Naive thymus-derived CD4-positive, alpha-beta T cell (primary cell): ENCODE measurements around the gene SYT9. TPM values are rescaled to one million over a fixed set of nuclear protein-coding genes. Genes with fewer than 3 reads are reported as not detected.
A peak's percentile ranks its signal among the peaks of the same experiment; 100 is the strongest.

Experiments
- ATAC-seq: fragments of 150-1000 bp; cut with Tn5 transposase; 2 replicates; pipeline ENCODE4 v1.10.0; 2021; ENCODE audit warnings: mild to moderate bottlenecking, moderate library complexity
- CTCF ChIA-PET: fragments of 350-600 bp; sonication (Branson Sonifier 250); formaldehyde crosslinking; loops from one replicate; lab custom pipeline; 2021; ENCODE audit warnings: antibody characterized with exemption; lab: Charles Lee
- POLR2A ChIA-PET: fragments of 350-600 bp; sonication (Branson Sonifier 250); formaldehyde crosslinking; loops from one replicate; lab custom pipeline; 2021; ENCODE audit warnings: antibody characterized with exemption, inconsistent platforms; lab: Charles Lee
- DNase-seq, 9 donors: peaks; one replicate each; pipeline versions ENCODE4 v3.0.0 to v3.0.0-alpha.2; 2020 to 2022; ENCODE audit warnings: mixed read lengths in 1 of 9
- H3K27ac ChIP-seq: one replicate; pipeline ENCODE4 v1.7.0; 2013; ENCODE audit warnings: mild to moderate bottlenecking, low read depth, low read length, moderate library complexity
- H3K27me3 ChIP-seq, 2 donors: one replicate each; pipeline ENCODE4 v1.7.0; 2013; ENCODE audit warnings: low read length in 2 of 2, mild to moderate bottlenecking in 2 of 2, moderate library complexity in 2 of 2; ENCODE audit not compliant: control insufficient read depth in 2 of 2, insufficient read depth in 2 of 2
- H3K36me3 ChIP-seq, 3 experiments: 1 replicate in 2 of 3; 2 replicates in 1 of 3; pipeline ENCODE4 v1.7.0; 2013; ENCODE audit warnings: low read length in 3 of 3, mild to moderate bottlenecking in 3 of 3, moderate library complexity in 1 of 3; ENCODE audit not compliant: insufficient read depth in 3 of 3, control insufficient read depth in 2 of 3
- H3K4me1 ChIP-seq, 2 donors: one replicate each; pipeline ENCODE4 v1.7.0; 2013; ENCODE audit warnings: low read length in 2 of 2, mild to moderate bottlenecking in 2 of 2, moderate library complexity in 1 of 2; ENCODE audit not compliant: control insufficient read depth in 2 of 2, insufficient read depth in 2 of 2
- H3K4me3 ChIP-seq: 2 replicates; pipeline ENCODE4 v1.7.0; 2013; ENCODE audit warnings: mild to moderate bottlenecking, low read length
- H3K9me3 ChIP-seq, 3 experiments: 1 replicate in 2 of 3; 2 replicates in 1 of 3; pipeline ENCODE4 v1.7.0; 2013; ENCODE audit warnings: low read length in 3 of 3; ENCODE audit not compliant: control insufficient read depth in 2 of 3
- H3K27ac Mint-ChIP-seq, 9 donors: one replicate each; pipeline ENCODE4 v1.8.0; 2020 to 2022; ENCODE audit warnings: mixed read lengths in 9 of 9, mild to moderate bottlenecking in 8 of 9, moderate library complexity in 5 of 9, inconsistent platforms in 2 of 9
- H3K27me3 Mint-ChIP-seq, 5 donors: one replicate each; pipeline ENCODE4 v1.8.0; 2021 to 2022; ENCODE audit warnings: mixed read lengths in 5 of 5, mild to moderate bottlenecking in 1 of 5
- H3K36me3 Mint-ChIP-seq, 5 donors: one replicate each; pipeline ENCODE4 v1.8.0; 2020 to 2022; ENCODE audit warnings: mixed read lengths in 5 of 5, mild to moderate bottlenecking in 3 of 5, inconsistent platforms in 1 of 5
- H3K4me1 Mint-ChIP-seq, 7 donors: one replicate each; pipeline ENCODE4 v1.8.0; 2020 to 2022; ENCODE audit warnings: mixed read lengths in 7 of 7, mild to moderate bottlenecking in 3 of 7, inconsistent platforms in 1 of 7
- H3K4me3 Mint-ChIP-seq, 10 donors: one replicate each; pipeline ENCODE4 v1.8.0; 2020 to 2022; ENCODE audit warnings: mild to moderate bottlenecking in 10 of 10, mixed read lengths in 10 of 10, moderate library complexity in 6 of 10, inconsistent platforms in 2 of 10
- H3K9me3 Mint-ChIP-seq, 11 donors: one replicate each; pipeline ENCODE4 v1.8.0; 2020 to 2022; ENCODE audit warnings: mixed read lengths in 11 of 11, mild to moderate bottlenecking in 4 of 11, inconsistent platforms in 1 of 11, moderate library complexity in 1 of 11
- intact Hi-C, 2 donors: fragments of 100-400 bp; cut with micrococcal nuclease; formaldehyde crosslinking; loops; one replicate each; pipeline ENCODE4 v1.15.1; 2023
- polyA plus RNA-seq, 2 donors: library from polyadenylated mRNA; unstranded; fragments of 300-500 nt; fragmentation: Illumina TruSeq; gene quantifications; one replicate each; pipeline ENCODE4 v1.2.3, GENCODE V29; 2021
- total RNA-seq, 6 experiments: library from RNA in 5 of 6; stranded (reverse) in 5 of 6; gene quantifications; 1 replicate in 5 of 6; 2 replicates in 1 of 6; pipeline ENCODE4 v1.2.3 and lab custom pipeline; 2021 to 2026

The SYT9 gene
- total and polyA plus RNA-seq, 7 experiments from 2014 or later, result 0.06 to 0.10 TPM; not detected in 5

- no peaks in the 10 kb centered on the region for H3K36me3 ChIP-seq
- no peak overlapping the region for H3K4me3 ChIP-seq
- POLR2A ChIA-PET, result no interaction called here
- H3K36me3 Mint-ChIP-seq, result no peaks in the 10 kb centered on the region
- H3K27ac Mint-ChIP-seq, result no peak overlapping the region
- DNase-seq, result no peak
- intact Hi-C loops, result no loop called here
- H3K27ac ChIP-seq, result no peak overlapping the region
- H3K27me3 Mint-ChIP-seq, result peaks cover 0 to 5% (median 0%) of the 10 kb centered on the region in 5 donors
- H3K27me3 ChIP-seq, result peaks cover 0 to 3% of the 10 kb centered on the region in 2 donors
- peaks cover 0 to 3% (median 0%) of the 10 kb centered on the region in 7 donors for H3K4me1 Mint-ChIP-seq
- no peaks in the 10 kb centered on the region for H3K9me3 ChIP-seq
- H3K4me3 Mint-ChIP-seq, result no peak overlapping the region
- no peaks in the 10 kb centered on the region for H3K4me1 ChIP-seq
- H3K9me3 Mint-ChIP-seq, result no peaks in the 10 kb centered on the region
- no peak for ATAC-seq
- CTCF ChIA-PET, result no interaction called here
Measured at GRCh38 chr11:7488681-7489080, 237.0 kb downstream of the SYT9 start.

GRCh38 chr11:7489376-7489775 is 237.7 kb downstream of the SYT9 start:
- Histone ChIP-seq H3K4me3 (no peak overlapping the region), H3K27me3 (peaks cover 0 to 3% of the 10 kb centered on the region in 2 donors), H3K36me3 (no peaks in the 10 kb centered on the region), H3K9me3 (no peaks in the 10 kb centered on the region), H3K4me1 (no peaks in the 10 kb centered on the region), H3K27ac (no peak overlapping the region)
- ATAC-seq (no peak), DNase-seq (no peak)
- Mint-ChIP-seq H3K4me1 (peaks cover 0 to 5% (median 0%) of the 10 kb centered on the region in 7 donors), H3K36me3 (no peaks in the 10 kb centered on the region), H3K9me3 (no peaks in the 10 kb centered on the region), H3K4me3 (no peak overlapping the region), H3K27me3 (peaks cover 0 to 2% (median 0%) of the 10 kb centered on the region in 5 donors), H3K27ac (no peak overlapping the region)
- CTCF ChIA-PET, result no interaction called here
- POLR2A ChIA-PET, result no interaction called here
- intact Hi-C loops, result no loop called here

GRCh38 chr11:7490054-7490453 is 238.3 kb downstream of the SYT9 start:
- Mint-ChIP-seq H3K27ac (no peak overlapping the region), H3K9me3 (no peaks in the 10 kb centered on the region), H3K4me3 (no peak overlapping the region), H3K27me3 (no peaks in the 10 kb centered on the region), H3K4me1 (peaks cover 0 to 5% (median 0%) of the 10 kb centered on the region in 7 donors), H3K36me3 (peaks cover 0 to 3% (median 0%) of the 10 kb centered on the region in 5 donors)
- CTCF ChIA-PET, result interaction anchor here (0.9 to 1.0 kb wide), 2 partner anchors 22 to 50 kb away, joined by 3 read pairs; no protein-coding TSS in a partner anchor
- POLR2A ChIA-PET, result no interaction called here
- H3K27me3 ChIP-seq, result peaks cover 0 to 3% of the 10 kb centered on the region in 2 donors
- no peak overlapping the region for H3K4me3 ChIP-seq
- DNase-seq (no peak), ATAC-seq (peak; percentile 38)
- H3K4me1 ChIP-seq, result no peaks in the 10 kb centered on the region
- no peak overlapping the region for H3K27ac ChIP-seq
- H3K36me3 ChIP-seq, result no peaks in the 10 kb centered on the region
- no peaks in the 10 kb centered on the region for H3K9me3 ChIP-seq
- intact Hi-C loops, result no loop called here

GRCh38 chr11:7490535-7490934 is 238.8 kb downstream of the SYT9 start:
- Mint-ChIP-seq H3K4me1 (peaks cover 0 to 5% (median 0%) of the 10 kb centered on the region in 7 donors), H3K9me3 (no peaks in the 10 kb centered on the region), H3K4me3 (no peak overlapping the region), H3K36me3 (peaks cover 0 to 4% (median 0%) of the 10 kb centered on the region in 5 donors), H3K27me3 (no peaks in the 10 kb centered on the region), H3K27ac (no peak overlapping the region)
- Histone ChIP-seq H3K4me1 (no peaks in the 10 kb centered on the region), H3K27me3 (peaks cover 0 to 3% of the 10 kb centered on the region in 2 donors), H3K36me3 (no peaks in the 10 kb centered on the region), H3K9me3 (no peaks in the 10 kb centered on the region), H3K4me3 (no peak overlapping the region), H3K27ac (no peak overlapping the region)
- POLR2A ChIA-PET, result no interaction called here
- ATAC-seq, result no peak
- intact Hi-C loops, result no loop called here
- no peak for DNase-seq
- CTCF ChIA-PET, result interaction anchor here (0.9 to 1.0 kb wide), 2 partner anchors 22 to 50 kb away, joined by 3 read pairs; no protein-coding TSS in a partner anchor

GRCh38 chr11:7492253-7492652 is 240.5 kb downstream of the SYT9 start:
- Histone ChIP-seq H3K36me3 (no peaks in the 10 kb centered on the region), H3K27ac (no peak overlapping the region), H3K4me3 (no peak overlapping the region), H3K27me3 (peaks cover 0 to 3% of the 10 kb centered on the region in 2 donors), H3K4me1 (no peaks in the 10 kb centered on the region), H3K9me3 (no peaks in the 10 kb centered on the region)
- intact Hi-C loops, result no loop called here
- no peak for ATAC-seq
- DNase-seq, result no peak
- Mint-ChIP-seq H3K9me3 (no peaks in the 10 kb centered on the region), H3K36me3 (peaks cover 0 to 7% (median 0%) of the 10 kb centered on the region in 5 donors), H3K4me1 (peaks cover 0 to 8% (median 0%) of the 10 kb centered on the region in 7 donors), H3K4me3 (no peak overlapping the region), H3K27me3 (no peaks in the 10 kb centered on the region), H3K27ac (no peak overlapping the region)
- POLR2A ChIA-PET, result no interaction called here
- CTCF ChIA-PET, result no interaction called here

- Histone ChIP-seq H3K27me3 (peaks cover 0 to 3% of the 10 kb centered on the region in 2 donors), H3K36me3 (no peaks in the 10 kb centered on the region), H3K4me3 (no peak overlapping the region), H3K9me3 (no peaks in the 10 kb centered on the region), H3K4me1 (no peaks in the 10 kb centered on the region), H3K27ac (no peak overlapping the region)
- Mint-ChIP-seq H3K27me3 (no peaks in the 10 kb centered on the region), H3K4me3 (no peak overlapping the region), H3K4me1 (peaks cover 0 to 8% (median 0%) of the 10 kb centered on the region in 7 donors), H3K9me3 (no peaks in the 10 kb centered on the region), H3K27ac (no peak overlapping the region), H3K36me3 (peaks cover 0 to 7% (median 0%) of the 10 kb centered on the region in 5 donors)
- CTCF ChIA-PET, result no interaction called here
- ATAC-seq (no peak), DNase-seq (no peak)
- POLR2A ChIA-PET, result no interaction called here
- intact Hi-C loops, result no loop called here
Measured at GRCh38 chr11:7493670-7494069, 242.0 kb downstream of the SYT9 start.

- no peaks in the 10 kb centered on the region for H3K9me3 Mint-ChIP-seq
- H3K36me3 Mint-ChIP-seq, result peaks cover 0 to 7% (median 0%) of the 10 kb centered on the region in 5 donors
- H3K4me3 ChIP-seq, result no peak overlapping the region
- intact Hi-C loops, result no loop called here
- H3K27me3 ChIP-seq, result peaks cover 0 to 3% of the 10 kb centered on the region in 2 donors
- H3K27ac Mint-ChIP-seq, result peak overlapping the region in 1 of 9 donors; percentile 13
- POLR2A ChIA-PET, result no interaction called here
- no peak overlapping the region for H3K4me3 Mint-ChIP-seq
- DNase-seq (no peak), ATAC-seq (no peak)
- no peaks in the 10 kb centered on the region for H3K27me3 Mint-ChIP-seq
- no peaks in the 10 kb centered on the region for H3K36me3 ChIP-seq
- H3K4me1 Mint-ChIP-seq, result peaks cover 0 to 8% (median 0%) of the 10 kb centered on the region in 7 donors
- H3K4me1 ChIP-seq, result no peaks in the 10 kb centered on the region
- H3K9me3 ChIP-seq, result no peaks in the 10 kb centered on the region
- CTCF ChIA-PET, result no interaction called here
- no peak overlapping the region for H3K27ac ChIP-seq
Measured at GRCh38 chr11:7494086-7494745, 242.5 kb downstream of the SYT9 start.
